ENCODE measurements around the gene SNTG2.

DNA sequence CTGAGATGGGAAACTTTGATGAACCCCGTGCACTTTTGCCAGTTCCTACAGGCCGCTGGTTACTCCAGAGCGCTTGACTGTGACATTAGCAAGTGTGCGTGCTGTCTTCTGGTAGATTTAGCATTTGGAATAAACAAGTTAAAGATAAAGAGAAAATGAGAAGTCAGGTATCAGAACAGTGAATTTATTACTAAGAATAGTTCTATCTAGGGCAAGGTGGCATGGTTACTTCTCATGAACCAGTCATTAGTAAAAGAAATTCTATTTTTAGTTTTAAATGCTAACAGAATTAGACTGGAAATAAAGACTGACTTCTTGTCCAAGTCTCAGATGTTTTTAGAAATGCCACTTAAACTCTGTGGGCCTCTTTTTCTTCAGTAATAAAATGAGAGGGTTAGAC is 258.6 kb downstream of the SNTG2 start:
- TF ChIP-seq CTCF (IDR thresholded peaks at IDR 0.05) (no peak), POLR2AphosphoS5 (IDR thresholded peaks at IDR 0.05) (no peak), POLR2A (IDR thresholded peaks at IDR 0.05; ENCODE audit: low read depth) (no peak), EP300 (IDR thresholded peaks at IDR 0.05) (no peak)

Data from esophagus muscularis mucosa (tissue), 4 donors.